Activated naive CD4-positive, alpha-beta T cell treated with anti-CD3 and anti-CD28 coated beads for 36 hours (primary cell): Measurements from ENCODE around the gene NMT1. TPM values are rescaled to one million over a fixed set of nuclear protein-coding genes. Genes with fewer than 3 reads are reported as not detected.
A peak's percentile ranks its signal among the peaks of the same experiment; 100 is the strongest.

ENCODE experiments used
- CTCF ChIA-PET: fragments of 350-600 bp; sonication (Branson Sonifier 250); formaldehyde crosslinking; loops from one replicate; lab custom pipeline; 2021; ENCODE audit warnings: antibody characterized with exemption; lab: Charles Lee
- DNase-seq: peaks from one replicate; pipeline ENCODE4 v3.0.0-alpha.2; 2020
- H3K27ac Mint-ChIP-seq: one replicate; pipeline ENCODE4 v1.8.0; 2021; ENCODE audit warnings: mild to moderate bottlenecking, mixed read lengths
- H3K27me3 Mint-ChIP-seq: one replicate; pipeline ENCODE4 v1.8.0; 2021; ENCODE audit warnings: low read depth, mixed read lengths
- H3K36me3 Mint-ChIP-seq: one replicate; pipeline ENCODE4 v1.8.0; 2021; ENCODE audit warnings: low read depth, mixed read lengths
- H3K4me1 Mint-ChIP-seq: one replicate; pipeline ENCODE4 v1.8.0; 2021; ENCODE audit warnings: low read depth, mixed read lengths
- H3K4me3 Mint-ChIP-seq: one replicate; pipeline ENCODE4 v1.8.0; 2021; ENCODE audit warnings: mild to moderate bottlenecking, moderate library complexity, mixed read lengths
- H3K9me3 Mint-ChIP-seq: one replicate; pipeline ENCODE4 v1.8.0; 2021; ENCODE audit warnings: mixed read lengths
- intact Hi-C: fragments of 100-400 bp; cut with micrococcal nuclease; formaldehyde crosslinking; loops from one replicate; pipeline ENCODE4 v1.15.1; 2023
- total RNA-seq, 2 experiments: library from RNA; stranded (reverse); gene quantifications; one replicate each; pipeline ENCODE4 v1.2.3, GENCODE V29; 2021

Gene NMT1
- 100 to 1,000 TPM; 234 to 235 TPM for total RNA-seq

- Mint-ChIP-seq H3K27ac (peak within 1 kb of the TSS; percentile 93), H3K4me1 (peaks cover 47% of the 10 kb centered on the region), H3K9me3 (no peaks in the 10 kb centered on the region), H3K27me3 (no peaks in the 10 kb centered on the region), H3K4me3 (peak within 1 kb of the TSS; percentile 87), H3K36me3 (peaks cover 15% of the 10 kb centered on the region)
- CTCF ChIA-PET: interaction anchor here (0.6 to 1.5 kb wide), 6 partner anchors 8 to 241 kb away, joined by 3 to 5 read pairs (median 4); partner anchors contain the start of genes ACBD4 and DCAKD
- intact Hi-C loops: loop anchor here (1.0 to 10.0 kb wide), 8 partner anchors 9 to 286 kb away; partner anchors contain the start of genes C1QL1, EFTUD2, HEXIM1 and HEXIM2
- DNase-seq: peak; percentile 99
These were observed at the start of gene NMT1 for GRCh38 chr17:45060797-45061605. NMT1 (plus strand) TSS chr17:45061317; CDS start chr17:45061330, 13 bp downstream.

- CTCF ChIA-PET: no interaction called here
- H3K27ac Mint-ChIP-seq: no peak overlapping the region
- intact Hi-C loops: no loop called here
- no peak overlapping the region for H3K4me3 Mint-ChIP-seq
- peaks cover 15% of the 10 kb centered on the region for H3K27me3 Mint-ChIP-seq
- no peaks in the 10 kb centered on the region for H3K9me3 Mint-ChIP-seq
- H3K4me1 Mint-ChIP-seq: no peaks in the 10 kb centered on the region
- no peaks in the 10 kb centered on the region for H3K36me3 Mint-ChIP-seq
- DNase-seq: no peak
These were observed 49.4 kb upstream of the NMT1 start for GRCh38 chr17:45011767-45012166.

- CTCF ChIA-PET: interaction anchor here (1.3 kb wide), 2 partner anchors 9 to 93 kb away, joined by 3 read pairs; no protein-coding TSS in a partner anchor
- intact Hi-C loops: no loop called here
- Mint-ChIP-seq H3K36me3 (no peaks in the 10 kb centered on the region), H3K4me1 (peaks cover under 1% of the 10 kb centered on the region), H3K27ac (no peak overlapping the region), H3K4me3 (no peak overlapping the region), H3K9me3 (no peaks in the 10 kb centered on the region), H3K27me3 (peaks cover 15% of the 10 kb centered on the region)
- DNase-seq: no peak
These were observed 47.8 kb upstream of the NMT1 start for GRCh38 chr17:45013021-45013997.

GRCh38 chr17:45016237-45016636, 44.9 kb upstream of the NMT1 start:
- Mint-ChIP-seq H3K27ac (no peak overlapping the region), H3K4me3 (no peak overlapping the region), H3K36me3 (no peaks in the 10 kb centered on the region), H3K9me3 (no peaks in the 10 kb centered on the region), H3K4me1 (peaks cover 14% of the 10 kb centered on the region), H3K27me3 (peaks cover 36% of the 10 kb centered on the region)
- CTCF ChIA-PET: no interaction called here
- no peak for DNase-seq
- intact Hi-C loops: no loop called here

GRCh38 chr17:45016823-45017222, 44.3 kb upstream of the NMT1 start:
- H3K4me3 Mint-ChIP-seq: no peak overlapping the region
- H3K4me1 Mint-ChIP-seq: peaks cover 16% of the 10 kb centered on the region
- H3K27me3 Mint-ChIP-seq: peaks cover 38% of the 10 kb centered on the region
- no peak overlapping the region for H3K27ac Mint-ChIP-seq
- no peak for DNase-seq
- H3K36me3 Mint-ChIP-seq: no peaks in the 10 kb centered on the region
- CTCF ChIA-PET: interaction anchor here (0.7 kb wide), 1 partner anchor 409 kb away, joined by 4 read pairs; no protein-coding TSS in a partner anchor
- intact Hi-C loops: no loop called here
- no peaks in the 10 kb centered on the region for H3K9me3 Mint-ChIP-seq

GRCh38 chr17:45018514-45018847, 42.6 kb upstream of the NMT1 start:
- intact Hi-C loops: loop anchor here (2.0 kb wide), 1 partner anchor 50 kb away; the partner anchor contains the start of gene C1QL1
- Mint-ChIP-seq H3K36me3 (no peaks in the 10 kb centered on the region), H3K4me1 (peaks cover 16% of the 10 kb centered on the region), H3K9me3 (no peaks in the 10 kb centered on the region), H3K4me3 (peak overlapping the region; percentile 82), H3K27ac (no peak overlapping the region), H3K27me3 (peaks cover 38% of the 10 kb centered on the region)
- CTCF ChIA-PET: interaction anchor here (1.8 to 5.2 kb wide), 3 partner anchors 98 to 117 kb away, joined by 6 to 60 read pairs (median 32); partner anchors contain the start of gene ACBD4
- DNase-seq: no peak

- Mint-ChIP-seq H3K27ac (no peak overlapping the region), H3K36me3 (no peaks in the 10 kb centered on the region), H3K4me3 (peak overlapping the region; percentile 82), H3K9me3 (no peaks in the 10 kb centered on the region), H3K4me1 (peaks cover 16% of the 10 kb centered on the region), H3K27me3 (peaks cover 38% of the 10 kb centered on the region)
- DNase-seq: peak; percentile 38
- intact Hi-C loops: loop anchor here (1.0 to 2.0 kb wide), 2 partner anchors 50 to 72 kb away; partner anchors contain the start of genes C1QL1 and KIF18B
- CTCF ChIA-PET: interaction anchor here (0.7 to 5.2 kb wide), 10 partner anchors 25 to 244 kb away, joined by 3 to 60 read pairs (median 5); partner anchors contain the start of gene ACBD4
These were observed 42.0 kb upstream of the NMT1 start for GRCh38 chr17:45018848-45019711.

- H3K27ac Mint-ChIP-seq: no peak overlapping the region
- H3K9me3 Mint-ChIP-seq: no peaks in the 10 kb centered on the region
- no peaks in the 10 kb centered on the region for H3K36me3 Mint-ChIP-seq
- no peak overlapping the region for H3K4me3 Mint-ChIP-seq
- peaks cover 16% of the 10 kb centered on the region for H3K4me1 Mint-ChIP-seq
- CTCF ChIA-PET: interaction anchor here (0.5 to 5.2 kb wide), 22 partner anchors 11 to 246 kb away, joined by 3 to 60 read pairs (median 5); partner anchors contain the start of genes ACBD4 and EFTUD2
- peaks cover 38% of the 10 kb centered on the region for H3K27me3 Mint-ChIP-seq
- intact Hi-C loops: loop anchor here (1.0 to 5.0 kb wide), 2 partner anchors 123 to 245 kb away; partner anchors contain the start of gene EFTUD2
- no peak for DNase-seq
These were observed 40.6 kb upstream of the NMT1 start for GRCh38 chr17:45020354-45021138.

- intact Hi-C loops: loop anchor here (1.0 to 5.0 kb wide), 4 partner anchors 77 to 246 kb away; partner anchors contain the start of gene EFTUD2
- H3K27ac Mint-ChIP-seq: no peak overlapping the region
- H3K36me3 Mint-ChIP-seq: peaks cover 3% of the 10 kb centered on the region
- H3K4me3 Mint-ChIP-seq: no peak overlapping the region
- CTCF ChIA-PET: interaction anchor here (0.6 to 5.2 kb wide), 23 partner anchors 9 to 499 kb away, joined by 3 to 60 read pairs (median 4); partner anchors contain the start of gene EFTUD2
- H3K27me3 Mint-ChIP-seq: peaks cover 34% of the 10 kb centered on the region
- peaks cover 16% of the 10 kb centered on the region for H3K4me1 Mint-ChIP-seq
- peak; percentile 61 for DNase-seq
- no peaks in the 10 kb centered on the region for H3K9me3 Mint-ChIP-seq
These were observed 39.4 kb upstream of the NMT1 start for GRCh38 chr17:45021607-45022287.

GRCh38 chr17:45022288-45022648, 38.8 kb upstream of the NMT1 start:
- Mint-ChIP-seq H3K27ac (no peak overlapping the region), H3K4me1 (peaks cover 16% of the 10 kb centered on the region), H3K4me3 (no peak overlapping the region), H3K36me3 (peaks cover 3% of the 10 kb centered on the region), H3K9me3 (no peaks in the 10 kb centered on the region), H3K27me3 (peaks cover 32% of the 10 kb centered on the region)
- intact Hi-C loops: loop anchor here (1.0 to 5.0 kb wide), 3 partner anchors 77 to 125 kb away; partner anchors contain the start of gene EFTUD2
- no peak for DNase-seq
- CTCF ChIA-PET: interaction anchor here (0.6 to 5.2 kb wide), 17 partner anchors 10 to 258 kb away, joined by 3 to 60 read pairs (median 4); no protein-coding TSS in a partner anchor
